GM12865 (cell line): ENCODE results near the gene ZNF75A.

Experiments
- DNase-seq: peaks from one replicate; pipeline ENCODE4 v3.0.0; 2010; ENCODE audit warnings: low read depth
- H3K4me3 ChIP-seq: 2 replicates; pipeline ENCODE4 v1.5.1; 2011; ENCODE audit warnings: mild to moderate bottlenecking, low read depth, low read length, control low read depth
- TF ChIP-seq, protein P1 (sequence below): IDR thresholded peaks from 2 replicates; pipeline ENCODE4 v1.5.1; 2011; ENCODE audit warnings: low read length, control low read depth, low read depth, inconsistent platforms; ENCODE audit not compliant: insufficient read depth; ENCODE audit errors: missing control alignments

The ZNF75A gene

DNA sequence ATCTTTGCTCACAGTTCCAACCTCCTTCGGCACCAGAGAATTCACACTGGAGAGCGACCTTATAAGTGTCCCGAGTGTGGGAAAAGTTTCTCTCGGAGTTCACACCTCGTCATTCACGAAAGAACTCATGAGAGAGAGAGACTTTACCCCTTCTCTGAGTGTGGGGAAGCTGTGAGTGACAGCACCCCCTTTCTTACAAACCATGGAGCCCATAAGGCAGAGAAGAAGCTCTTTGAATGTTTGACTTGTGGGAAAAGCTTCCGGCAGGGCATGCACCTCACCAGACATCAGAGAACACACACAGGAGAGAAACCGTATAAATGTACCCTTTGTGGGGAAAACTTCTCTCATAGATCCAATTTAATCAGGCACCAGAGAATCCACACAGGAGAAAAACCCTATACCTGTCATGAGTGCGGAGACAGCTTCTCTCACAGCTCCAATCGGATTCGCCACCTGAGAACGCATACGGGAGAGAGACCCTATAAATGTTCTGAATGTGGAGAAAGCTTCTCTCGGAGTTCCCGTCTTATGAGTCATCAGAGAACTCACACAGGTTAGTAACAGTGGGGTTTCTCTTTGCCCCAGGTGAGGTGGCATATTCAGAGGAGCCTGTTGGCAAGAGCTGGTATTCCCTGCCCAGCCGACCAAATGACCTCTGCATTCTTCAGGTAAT, 15.2 kb upstream of the ZNF75A start:
- H3K4me3 ChIP-seq, result no peak overlapping the region
- TF ChIP-seq, protein P1, sequence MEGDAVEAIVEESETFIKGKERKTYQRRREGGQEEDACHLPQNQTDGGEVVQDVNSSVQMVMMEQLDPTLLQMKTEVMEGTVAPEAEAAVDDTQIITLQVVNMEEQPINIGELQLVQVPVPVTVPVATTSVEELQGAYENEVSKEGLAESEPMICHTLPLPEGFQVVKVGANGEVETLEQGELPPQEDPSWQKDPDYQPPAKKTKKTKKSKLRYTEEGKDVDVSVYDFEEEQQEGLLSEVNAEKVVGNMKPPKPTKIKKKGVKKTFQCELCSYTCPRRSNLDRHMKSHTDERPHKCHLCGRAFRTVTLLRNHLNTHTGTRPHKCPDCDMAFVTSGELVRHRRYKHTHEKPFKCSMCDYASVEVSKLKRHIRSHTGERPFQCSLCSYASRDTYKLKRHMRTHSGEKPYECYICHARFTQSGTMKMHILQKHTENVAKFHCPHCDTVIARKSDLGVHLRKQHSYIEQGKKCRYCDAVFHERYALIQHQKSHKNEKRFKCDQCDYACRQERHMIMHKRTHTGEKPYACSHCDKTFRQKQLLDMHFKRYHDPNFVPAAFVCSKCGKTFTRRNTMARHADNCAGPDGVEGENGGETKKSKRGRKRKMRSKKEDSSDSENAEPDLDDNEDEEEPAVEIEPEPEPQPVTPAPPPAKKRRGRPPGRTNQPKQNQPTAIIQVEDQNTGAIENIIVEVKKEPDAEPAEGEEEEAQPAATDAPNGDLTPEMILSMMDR, result no peak

DNA sequence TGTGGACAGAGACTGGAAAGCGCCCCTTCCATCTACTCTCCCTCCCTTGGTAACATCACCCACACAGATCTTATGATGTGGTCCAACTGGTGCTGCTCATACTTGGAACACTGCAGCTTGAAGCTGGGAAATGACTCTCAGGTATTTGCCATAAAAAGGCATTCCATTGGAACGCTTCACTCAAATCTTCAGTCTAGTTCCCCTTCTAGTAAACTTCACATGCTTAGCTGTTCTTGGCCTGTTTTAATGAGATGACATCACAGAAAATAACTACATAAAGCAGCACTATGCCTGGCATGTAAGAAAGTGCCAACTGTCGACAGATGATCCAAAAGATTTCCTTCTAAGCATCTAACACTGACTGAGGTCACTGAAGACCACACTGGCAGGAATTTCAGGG, 12.7 kb upstream of the ZNF75A start:
- DNase-seq, result no peak
- no peak overlapping the region for H3K4me3 ChIP-seq
- TF ChIP-seq, protein P1, result no peak

More for the DNA sequence above, 15.2 kb upstream of the ZNF75A start:
- DNase-seq, result no peak

DNA sequence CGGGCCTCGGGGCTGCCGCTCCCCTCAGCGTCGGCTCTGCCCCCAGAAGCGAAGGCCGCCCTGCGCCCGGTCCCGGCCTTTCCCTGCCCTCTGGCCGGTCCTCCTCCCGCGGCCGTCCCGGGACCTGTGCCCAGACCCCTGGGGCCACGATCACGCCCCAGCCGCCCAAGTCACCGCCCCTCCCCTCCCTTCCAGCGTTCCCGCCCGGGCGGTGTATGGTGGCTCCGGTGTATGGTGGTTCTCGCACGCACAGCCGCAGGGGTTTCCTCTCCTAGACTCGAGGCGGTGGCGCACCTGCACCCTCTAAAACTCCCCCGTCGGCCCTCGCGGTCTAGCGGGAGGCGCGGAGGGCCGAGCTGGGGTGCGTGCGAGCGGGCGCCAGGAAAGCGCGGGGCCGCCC, 10.1 kb upstream of the ZNF75A start:
- TF ChIP-seq, protein P1, result no peak
- DNase-seq, result no peak
- H3K4me3 ChIP-seq, result no peak overlapping the region

DNA sequence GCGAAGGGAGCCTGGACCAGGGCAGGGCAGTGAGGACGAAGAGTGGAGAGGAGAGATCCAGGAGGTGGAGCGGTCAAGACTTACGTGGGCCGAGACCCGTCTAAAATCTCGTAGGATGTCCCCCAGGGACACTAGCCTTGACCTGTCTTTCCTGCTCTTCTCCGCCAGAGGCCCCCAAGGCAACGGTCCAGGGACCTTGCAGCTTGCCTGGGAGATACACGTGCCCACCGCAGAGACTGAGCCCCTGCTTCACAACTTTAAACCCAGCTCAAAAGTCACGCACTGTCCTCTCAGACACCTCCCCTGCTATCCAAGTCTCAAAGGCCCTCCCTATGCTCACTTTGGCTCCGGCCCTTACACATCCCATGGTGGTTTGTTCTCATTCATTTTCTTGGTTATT, 9.5 kb upstream of the ZNF75A start:
- DNase-seq, result no peak
- TF ChIP-seq, protein P1, result no peak
- H3K4me3 ChIP-seq, result no peak overlapping the region

DNA sequence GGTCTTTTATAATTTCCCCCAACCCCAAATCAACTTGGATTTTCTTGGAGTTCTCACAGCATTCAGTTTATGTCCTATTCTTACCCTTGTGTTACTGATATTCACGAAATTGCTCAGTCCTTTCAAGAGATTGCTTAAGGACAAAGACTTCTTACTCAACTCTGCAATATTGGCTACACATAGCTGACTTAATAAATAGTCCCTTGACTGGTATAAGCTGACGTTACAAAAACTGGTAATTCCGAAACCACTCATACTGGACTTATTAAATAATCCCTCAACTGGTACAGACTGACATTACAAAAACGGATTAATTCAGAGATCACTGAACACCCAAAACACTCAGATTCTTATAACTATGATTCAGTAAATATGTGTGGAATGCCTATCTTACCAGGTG, 927 bp upstream of the ZNF75A start:
- no peak for DNase-seq
- H3K4me3 ChIP-seq, result peak overlapping the region; percentile 88
- TF ChIP-seq, protein P1, result no peak

DNA sequence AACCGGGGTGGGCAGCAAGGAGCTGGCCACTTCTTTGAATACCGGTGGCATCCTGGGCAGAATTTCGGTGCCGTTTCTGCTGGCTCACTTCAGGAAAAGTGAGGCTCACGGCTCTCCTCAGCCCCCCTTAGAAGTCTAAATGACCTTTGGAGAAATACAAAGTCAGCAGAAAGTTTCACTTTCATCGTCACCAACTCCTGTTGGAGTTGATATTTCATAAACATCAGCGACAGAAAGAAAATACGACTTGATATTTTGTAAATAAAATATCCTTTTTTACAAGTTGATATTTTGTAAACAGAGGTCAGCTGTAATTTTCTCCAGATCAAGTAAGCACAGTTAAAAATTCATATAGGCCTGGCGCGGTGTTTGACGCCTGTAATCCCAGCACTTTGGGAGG, 781 bp downstream of the ZNF75A start:
- no peak for DNase-seq
- peak overlapping the region; percentile 88 for H3K4me3 ChIP-seq
- TF ChIP-seq, protein P1, result no peak

DNA sequence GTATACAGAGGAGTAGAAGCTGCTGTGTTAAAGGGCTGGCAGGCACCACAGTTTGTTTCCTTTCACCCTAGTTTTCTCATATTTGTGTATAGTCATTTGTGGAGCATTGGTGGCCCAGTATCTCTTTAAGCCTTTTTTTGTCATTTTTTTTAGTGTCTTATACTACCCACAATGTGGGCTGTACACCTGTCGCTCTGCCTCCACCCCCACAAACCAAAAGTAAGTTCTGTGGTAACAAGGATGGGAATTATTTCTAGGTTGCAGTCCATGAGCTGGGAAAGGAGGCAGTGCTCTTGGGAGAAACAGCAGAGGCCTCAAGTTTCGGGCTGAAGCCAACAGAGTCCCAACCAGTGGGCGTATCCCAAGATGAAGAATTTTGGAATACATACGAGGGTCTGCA, 6.2 kb downstream of the ZNF75A start:
- TF ChIP-seq, protein P1, result no peak
- no peak overlapping the region for H3K4me3 ChIP-seq
- DNase-seq, result no peak
